A673 (cell line): ENCODE results near the gene STXBP5L.

ENCODE experiments used
- CTCF ChIP-seq: fragments of 300-800, 200-600 bp; sonication (generic); conservative IDR thresholded peaks from 2 replicates; pipeline ENCODE4 v1.5.1; 2017; ENCODE audit warnings: low read depth, mild to moderate bottlenecking, antibody characterized with exemption, low read length, moderate library complexity, mixed read lengths
- EZH2 ChIP-seq: fragments of 200-600 bp; sonication (generic); IDR thresholded peaks from 2 replicates; pipeline ENCODE4 v1.6.1; 2017; ENCODE audit warnings: borderline replicate concordance, low read depth, mild to moderate bottlenecking, mixed read lengths, antibody characterized with exemption, low read length; ENCODE audit not compliant: poor library complexity, severe bottlenecking

- TF ChIP-seq CTCF (no peak), EZH2 (no peak)
Measured at GRCh38 chr3:120879411-120879810, 28.6 kb upstream of the STXBP5L start.
